ENCODE measurements around the gene CACNA1A. TPM values are rescaled to one million over a fixed set of nuclear protein-coding genes. Genes with fewer than 3 reads are reported as not detected.
"Not testable (repeated sequence)": the region's sequence is repeated elsewhere in the genome, so short reads cannot be mapped to it uniquely, and the experiment has no call there.

CACNA1A gene
- total and polyA plus RNA-seq, 3 donors from 2014 or later = 9.7 to 22.5 (median 21.8) TPM

DNA sequence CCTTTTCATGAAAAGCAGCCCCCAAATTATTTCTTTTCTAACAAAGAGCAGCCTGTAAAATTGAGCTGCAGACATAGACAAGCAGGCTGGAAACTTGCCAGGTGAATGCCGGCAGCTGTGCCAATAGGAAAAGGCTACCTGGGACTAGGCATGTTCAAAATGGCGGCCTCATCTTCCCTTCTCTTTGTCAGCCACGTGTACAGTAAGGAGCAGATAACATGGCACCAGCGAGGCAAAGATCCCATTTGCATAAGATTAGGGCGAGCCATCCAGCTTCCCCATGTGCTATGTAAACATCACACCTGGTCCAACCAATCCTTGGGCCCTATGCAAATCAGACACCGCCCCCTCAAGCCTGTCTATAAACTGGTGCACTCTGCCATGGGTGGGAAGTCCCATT lies 31.2 kb upstream of the CACNA1A start:
- H3K27me3 ChIP-seq = no peaks in the 10 kb centered on the region
- WGBS, 2 donors = 31 to 34% methylated on average over 6 of the region's 6 CpGs
- intact Hi-C loops (cut with DNase I; ENCODE audit: low total_unique reads) = no loop called here

GRCh38 chr19:13530720-13531119 lies 24.4 kb upstream of the CACNA1A start:
- no peak for TF ChIP-seq CTCF (IDR thresholded peaks at IDR 0.05)
- TF ChIP-seq POLR2A (IDR thresholded peaks at IDR 0.05) = no peak
- no peak for DNase-seq
- 45 to 60% methylated on average over 6 of the region's 6 CpGs for WGBS, 2 donors
- H3K27ac ChIP-seq = no peak overlapping the region
- intact Hi-C loops (cut with DNase I; ENCODE audit: low total_unique reads) = no loop called here
- no peaks in the 10 kb centered on the region for H3K4me1 ChIP-seq
- no peak overlapping the region for H3K4me3 ChIP-seq
- no peaks in the 10 kb centered on the region for H3K9me3 ChIP-seq
- H3K36me3 ChIP-seq (ENCODE audit: low read depth, missing control alignments) = no peaks in the 10 kb centered on the region
- no peaks in the 10 kb centered on the region for H3K27me3 ChIP-seq

More for the DNA sequence above, 31.2 kb upstream of the CACNA1A start:
- peak; percentile 71 for DNase-seq
- Histone ChIP-seq H3K36me3 (ENCODE audit: low read depth, missing control alignments) (no peaks in the 10 kb centered on the region), H3K27ac (no peak overlapping the region), H3K4me1 (no peaks in the 10 kb centered on the region), H3K9me3 (no peaks in the 10 kb centered on the region), H3K4me3 (no peak overlapping the region)
- TF ChIP-seq POLR2A (IDR thresholded peaks at IDR 0.05) (no peak), CTCF (IDR thresholded peaks at IDR 0.05) (no peak)

DNA sequence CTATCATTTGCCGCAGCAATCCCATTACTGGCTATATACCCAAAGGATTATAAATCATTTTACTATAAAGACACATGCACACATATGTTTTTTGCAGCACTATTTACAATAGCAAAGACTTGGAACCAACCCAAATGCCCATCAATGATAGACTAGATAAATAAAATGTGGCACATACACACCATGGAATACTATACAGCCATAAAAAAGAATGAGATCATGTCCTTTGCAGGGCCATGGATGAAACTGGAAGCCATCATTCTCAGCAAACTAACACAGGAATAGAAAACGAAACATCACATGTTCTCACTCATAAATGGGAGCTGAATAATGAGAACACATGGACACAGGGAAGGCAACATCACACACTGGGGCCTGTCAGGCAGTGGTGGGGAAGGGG lies 23.4 kb upstream of the CACNA1A start:
- 81 to 93% methylated on average over 2 of the region's 2 CpGs for WGBS, 2 donors
- H3K36me3 ChIP-seq (ENCODE audit: low read depth, missing control alignments); H3K27ac ChIP-seq; intact Hi-C loops (cut with DNase I; ENCODE audit: low total_unique reads); H3K9me3 ChIP-seq; DNase-seq; H3K27me3 ChIP-seq; H3K4me3 ChIP-seq; H3K4me1 ChIP-seq: not testable (repeated sequence)

DNA sequence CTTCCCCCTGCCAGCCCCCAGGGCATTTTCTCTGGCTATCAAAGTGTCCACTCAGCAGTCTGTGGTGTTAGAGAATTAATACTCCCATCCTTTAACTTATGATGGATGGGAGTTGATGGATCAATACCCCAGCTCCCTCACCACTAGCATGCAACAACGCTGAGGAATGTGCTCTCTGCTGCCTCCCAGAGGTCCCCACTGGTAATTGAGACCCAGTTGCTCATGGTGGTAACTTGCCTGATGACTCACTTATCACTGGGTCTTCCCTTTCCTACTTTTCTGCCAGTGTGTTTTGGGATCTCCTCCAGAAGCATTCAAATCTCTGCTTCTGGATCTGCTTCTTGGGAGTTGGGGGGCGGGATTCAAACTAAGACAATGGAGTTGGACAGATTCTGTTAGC lies 20.3 kb upstream of the CACNA1A start:
- H3K4me3 ChIP-seq = no peak overlapping the region
- H3K9me3 ChIP-seq = no peaks in the 10 kb centered on the region
- H3K27ac ChIP-seq = no peak overlapping the region
- H3K36me3 ChIP-seq (ENCODE audit: low read depth, missing control alignments) = no peaks in the 10 kb centered on the region
- no peaks in the 10 kb centered on the region for H3K4me1 ChIP-seq
- intact Hi-C loops (cut with DNase I; ENCODE audit: low total_unique reads) = no loop called here
- TF ChIP-seq CTCF (IDR thresholded peaks at IDR 0.05) (peak in 1 of 3 experiments; percentile 34), POLR2A (IDR thresholded peaks at IDR 0.05) (no peak)
- 24 to 33% methylated on average over 2 of the region's 2 CpGs for WGBS, 2 donors
- no peaks in the 10 kb centered on the region for H3K27me3 ChIP-seq
- no peak for DNase-seq

- Histone ChIP-seq H3K27me3 (no peaks in the 10 kb centered on the region), H3K4me3 (no peak overlapping the region), H3K36me3 (ENCODE audit: low read depth, missing control alignments) (no peaks in the 10 kb centered on the region), H3K9me3 (no peaks in the 10 kb centered on the region), H3K4me1 (no peaks in the 10 kb centered on the region), H3K27ac (no peak overlapping the region)
- intact Hi-C loops (cut with DNase I; ENCODE audit: low total_unique reads) = no loop called here
- no peak for DNase-seq
- TF ChIP-seq CTCF (IDR thresholded peaks at IDR 0.05) (peak in 1 of 3 experiments; percentile 7), POLR2A (IDR thresholded peaks at IDR 0.05) (no peak)
Measured at GRCh38 chr19:13521066-13521465, 14.8 kb upstream of the CACNA1A start.
